Activated CD8-positive, alpha-beta memory T cell treated with anti-CD3 and anti-CD28 coated beads, Interleukin-2, amount 50 U/mL, for 24 hours (primary cell): ENCODE measurements around the gene DRG2.

ENCODE experiments used
- DNase-seq: peaks from one replicate; pipeline ENCODE4 v3.0.0-alpha.2; 2020; ENCODE audit errors: extremely low read depth

DRG2 gene

GRCh38 chr17:18076936-18077335, 10.8 kb upstream of the DRG2 start:
- no peak for DNase-seq

GRCh38 chr17:18079543-18079942, 8.2 kb upstream of the DRG2 start:
- DNase-seq, result no peak

- no peak for DNase-seq
Measured at GRCh38 chr17:18084256-18084655, 3.5 kb upstream of the DRG2 start.

GRCh38 chr17:18089613-18090012, 1.9 kb downstream of the DRG2 start:
- DNase-seq, result no peak

GRCh38 chr17:18093616-18094408, 6.1 kb downstream of the DRG2 start:
- no peak for DNase-seq

- no peak for DNase-seq
Measured at GRCh38 chr17:18094409-18094807, 6.7 kb downstream of the DRG2 start.

- no peak for DNase-seq
Measured at GRCh38 chr17:18099516-18099915, 11.8 kb downstream of the DRG2 start.

GRCh38 chr17:18100616-18101015, 12.9 kb downstream of the DRG2 start:
- no peak for DNase-seq

GRCh38 chr17:18101828-18102227, 14.1 kb downstream of the DRG2 start:
- DNase-seq, result no peak

- no peak for DNase-seq
Measured at GRCh38 chr17:18102640-18103039, 14.9 kb downstream of the DRG2 start.

- DNase-seq, result no peak
Measured at GRCh38 chr17:18105027-18105426, 17.3 kb downstream of the DRG2 start.

GRCh38 chr17:18105595-18105994, 17.8 kb downstream of the DRG2 start:
- DNase-seq, result no peak

GRCh38 chr17:18106211-18106610, 18.5 kb downstream of the DRG2 start:
- DNase-seq, result no peak

- DNase-seq, result no peak
Measured at GRCh38 chr17:18107061-18107790, 19.5 kb downstream of the DRG2 start.

- DNase-seq, result no peak
Measured at GRCh38 chr17:18107971-18108370, 20.2 kb downstream of the DRG2 start.

GRCh38 chr17:18108401-18109312, 20.9 kb downstream of the DRG2 start, which contains the start of gene MYO15A:
TSS of gene MYO15A (plus strand) at chr17:18108756. CDS start at chr17:18118801, 10,045 bp downstream.
- DNase-seq, result no peak

GRCh38 chr17:18109935-18110485, 22.3 kb downstream of the DRG2 start:
- DNase-seq, result no peak

- DNase-seq, result no peak
Measured at GRCh38 chr17:18110636-18111145, 22.9 kb downstream of the DRG2 start.

- no peak for DNase-seq
Measured at GRCh38 chr17:18111330-18111971, 23.7 kb downstream of the DRG2 start.

- no peak for DNase-seq
Measured at GRCh38 chr17:18115517-18115916, 27.8 kb downstream of the DRG2 start.

- DNase-seq, result no peak
Measured at GRCh38 chr17:18116078-18116477, 28.3 kb downstream of the DRG2 start.
